Skeletal muscle cell (primary cell): ENCODE data around the gene RS1.

Source experiments
- DNase-seq: peaks from one replicate; pipeline ENCODE4 v3.0.0-alpha.2; 2010; ENCODE audit warnings: low read depth
- H3K4me3 ChIP-seq: 2 replicates; pipeline ENCODE4 v1.5.1; 2011; ENCODE audit warnings: low read depth, mild to moderate bottlenecking, control low read depth, low read length, moderate library complexity

The RS1 gene

DNA sequence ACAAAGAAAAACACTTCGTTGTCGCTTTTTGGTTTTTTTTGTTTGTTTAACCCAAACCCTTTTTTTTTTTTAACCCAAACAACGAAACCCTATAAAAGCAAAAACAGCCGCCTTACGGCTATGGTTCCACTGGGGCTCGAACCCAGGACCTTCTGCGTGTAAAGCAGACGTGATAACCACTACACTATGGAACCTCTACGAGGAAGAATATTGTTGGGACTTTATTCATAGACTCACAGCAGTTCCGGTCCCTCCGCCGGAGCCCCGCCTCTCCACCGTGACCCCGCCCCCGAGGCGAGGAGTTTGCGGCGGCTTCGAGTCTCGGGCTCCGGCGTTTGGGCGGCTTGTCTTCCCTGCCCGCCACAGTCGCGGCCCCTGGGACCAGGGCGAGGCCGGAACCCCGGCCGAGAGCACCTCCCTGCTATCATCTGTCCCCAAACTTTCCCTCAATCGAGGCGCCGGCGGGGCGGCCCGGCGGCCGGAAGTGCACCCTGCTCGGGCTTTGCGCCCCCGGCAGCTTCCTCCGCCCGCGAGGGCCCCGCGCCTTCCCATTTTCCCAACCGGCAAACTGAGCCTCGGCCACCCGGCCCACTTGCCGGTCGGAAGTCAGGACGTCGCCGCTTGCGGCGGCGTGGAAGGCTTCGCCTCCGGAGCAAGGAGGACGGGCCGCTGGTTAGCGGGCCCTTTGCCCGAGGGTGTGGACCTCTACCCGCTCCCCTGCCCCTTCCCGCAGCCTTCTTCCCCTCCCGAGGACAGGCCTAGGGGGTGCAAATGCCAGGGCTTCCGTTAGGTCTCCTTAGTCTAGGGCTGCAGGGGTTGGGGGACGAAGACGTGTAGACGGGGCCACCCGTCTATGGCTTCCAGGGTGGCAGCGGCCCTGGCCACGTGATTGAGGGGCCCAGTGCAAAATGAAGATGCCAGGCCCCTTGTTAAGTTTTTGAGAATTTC is 3.2 kb upstream of the RS1 start:
- DNase-seq: peak; percentile 2
- peak overlapping the region; percentile 61 for H3K4me3 ChIP-seq

DNA sequence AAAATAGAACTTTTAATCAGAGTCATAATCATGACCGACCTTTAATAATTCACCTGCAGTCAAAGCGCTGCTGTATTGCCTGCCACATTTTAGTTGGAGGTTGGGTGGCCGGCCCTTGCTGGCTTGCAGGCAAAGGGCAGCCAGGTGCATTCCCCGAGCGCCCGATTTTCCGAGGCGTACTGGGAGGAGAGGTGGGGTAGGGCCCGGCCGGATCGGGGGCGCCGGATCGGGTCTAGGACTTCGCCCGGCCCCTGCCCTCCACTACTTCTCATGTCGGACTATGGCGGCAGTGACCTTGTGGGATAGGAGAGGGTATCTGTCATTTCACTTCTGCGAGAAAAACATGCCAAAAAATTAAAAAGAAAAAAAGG is 2.5 kb upstream of the RS1 start:
- peak overlapping the region; percentile 61 for H3K4me3 ChIP-seq
- DNase-seq: no peak

DNA sequence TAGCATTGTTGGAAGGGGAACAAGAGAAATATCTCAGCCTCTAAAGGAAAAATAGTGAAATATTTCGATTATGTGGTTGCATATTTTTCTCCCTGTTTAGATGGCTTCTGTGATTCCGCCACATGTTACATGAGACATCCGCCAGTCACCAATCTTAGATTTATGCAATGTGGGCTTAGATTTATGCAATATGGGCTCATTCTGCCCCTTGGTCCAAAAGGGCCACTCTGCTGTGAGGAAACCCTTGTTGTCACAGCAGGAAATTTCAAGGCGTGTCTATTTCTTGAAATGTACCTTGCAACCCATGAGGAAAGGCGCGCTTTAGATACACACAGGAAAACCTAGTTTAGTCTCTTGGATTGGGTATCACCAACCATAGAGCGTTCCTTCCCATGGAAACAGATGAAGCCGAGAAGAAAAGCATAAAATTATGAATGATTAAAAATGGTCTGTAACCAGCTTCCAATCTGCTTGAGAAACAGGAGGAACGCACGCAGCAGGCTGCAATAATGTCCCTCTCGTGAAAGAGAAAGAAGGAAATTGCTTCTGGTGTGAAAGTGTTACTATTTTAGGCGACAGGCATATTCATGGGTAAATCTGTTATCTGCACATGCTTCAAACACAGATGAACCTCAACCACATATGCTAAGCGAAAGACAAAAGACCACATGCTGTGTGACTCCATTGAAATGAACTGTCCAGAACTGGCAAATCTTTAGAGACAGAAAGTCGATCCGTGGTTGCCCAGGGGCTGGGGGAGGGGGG is 3.7 kb downstream of the RS1 start:
- H3K4me3 ChIP-seq: no peak overlapping the region
- DNase-seq: no peak

DNA sequence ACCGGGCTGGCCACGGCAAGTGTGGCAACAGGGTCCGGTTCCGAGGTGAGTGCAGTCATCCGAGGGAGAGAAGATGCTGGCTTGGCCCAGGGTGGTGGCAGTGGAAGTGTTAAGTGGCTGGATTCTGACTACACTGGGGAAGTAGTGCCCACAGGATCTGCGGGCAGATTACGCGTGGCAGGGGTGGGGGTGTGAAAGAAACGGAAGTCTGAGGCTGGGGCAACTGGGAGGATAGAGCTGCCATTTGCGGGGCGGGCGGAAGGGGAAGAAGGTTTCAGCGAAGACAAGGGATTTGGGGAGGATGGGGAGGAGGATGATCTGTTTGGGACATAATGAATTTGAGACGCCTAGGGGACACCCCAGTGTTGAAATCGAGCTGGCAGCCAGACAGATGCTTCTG is 5.3 kb downstream of the RS1 start:
- DNase-seq: no peak
- no peak overlapping the region for H3K4me3 ChIP-seq

DNA sequence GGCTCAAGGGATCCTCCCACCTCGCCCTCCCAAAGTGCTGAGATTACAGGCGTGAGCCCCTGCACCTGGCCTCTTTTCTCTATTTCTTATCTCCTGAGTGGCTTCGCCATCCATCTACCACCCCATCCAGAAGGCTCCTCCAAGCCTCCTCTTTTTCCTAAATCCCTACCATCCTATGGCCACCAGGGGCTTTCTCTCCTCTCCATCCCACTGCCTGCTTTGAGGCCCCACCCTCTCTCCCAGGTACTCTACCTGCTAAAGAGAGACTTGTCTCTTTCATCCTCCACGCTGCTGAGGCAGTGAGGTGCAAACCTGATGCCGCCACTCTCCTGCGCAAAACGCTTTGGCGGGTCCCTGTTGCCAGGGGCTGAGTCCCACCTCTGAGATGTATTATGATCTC is 7.0 kb downstream of the RS1 start:
- no peak for DNase-seq
- H3K4me3 ChIP-seq: no peak overlapping the region

DNA sequence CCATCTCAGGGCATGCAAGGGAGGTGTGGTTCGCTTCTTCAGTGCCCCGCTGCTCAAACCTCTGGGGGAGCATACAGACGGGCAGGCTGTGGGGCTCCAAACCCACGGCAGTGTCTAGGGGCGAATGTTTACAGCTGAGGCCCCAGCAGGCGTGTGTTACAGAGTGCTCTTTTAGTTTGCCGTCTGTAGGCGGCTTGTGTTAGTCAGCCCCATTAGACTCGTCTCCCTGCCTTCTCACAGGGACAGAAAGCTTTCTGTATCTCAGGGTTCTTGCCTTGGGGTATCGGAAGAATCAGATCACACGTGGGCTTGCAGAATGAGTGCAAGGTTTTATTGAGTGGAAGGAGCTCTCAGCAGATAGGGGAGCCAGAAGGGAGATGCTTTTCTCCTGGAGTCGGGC is 10.6 kb downstream of the RS1 start:
- no peak for DNase-seq
- H3K4me3 ChIP-seq: no peak overlapping the region

DNA sequence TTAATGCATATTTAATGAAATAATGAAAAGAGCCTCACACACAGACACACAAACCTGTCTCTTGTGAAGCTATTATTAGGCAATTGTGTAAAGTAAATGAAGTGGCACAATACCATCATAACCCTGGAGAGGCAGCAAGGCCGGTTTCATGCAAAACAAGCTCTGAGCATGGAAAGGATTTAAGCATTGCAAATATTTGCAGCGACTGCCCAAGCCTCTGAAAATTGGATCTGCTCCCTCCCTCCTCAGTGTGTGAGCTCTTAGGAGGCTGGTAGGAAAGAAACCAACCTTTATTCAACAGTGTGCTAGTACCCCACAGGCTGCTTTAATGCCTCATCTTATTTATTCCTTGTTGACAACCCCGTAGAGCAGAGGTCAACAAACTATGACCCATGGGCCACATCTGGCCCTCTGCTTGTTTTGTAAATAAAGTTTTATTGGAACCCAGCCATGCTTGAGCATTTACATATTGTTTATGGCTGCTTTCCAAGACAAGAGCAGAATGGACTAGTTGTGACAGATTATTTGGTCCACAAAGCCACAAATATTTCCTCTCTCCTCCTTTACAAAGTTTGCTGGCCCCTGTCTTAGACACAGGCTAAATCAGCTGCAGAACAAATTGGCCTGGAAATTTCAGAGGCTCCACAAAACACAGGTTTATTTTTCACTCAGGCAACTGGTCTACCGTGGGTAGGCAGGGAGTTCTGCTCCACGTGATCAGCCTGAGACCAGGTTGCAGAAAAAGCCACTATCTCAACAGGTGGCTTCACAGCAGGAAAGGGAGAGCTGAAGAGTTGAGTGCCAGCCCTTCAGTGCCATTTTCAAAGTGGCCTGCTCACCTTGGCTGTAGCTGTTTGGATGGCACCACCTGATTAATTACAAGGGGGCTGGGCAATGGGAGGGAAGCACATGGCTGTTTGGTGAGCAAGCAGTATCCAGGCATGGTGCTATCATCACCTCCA is 16.8 kb downstream of the RS1 start:
- DNase-seq: no peak
- H3K4me3 ChIP-seq: no peak overlapping the region

DNA sequence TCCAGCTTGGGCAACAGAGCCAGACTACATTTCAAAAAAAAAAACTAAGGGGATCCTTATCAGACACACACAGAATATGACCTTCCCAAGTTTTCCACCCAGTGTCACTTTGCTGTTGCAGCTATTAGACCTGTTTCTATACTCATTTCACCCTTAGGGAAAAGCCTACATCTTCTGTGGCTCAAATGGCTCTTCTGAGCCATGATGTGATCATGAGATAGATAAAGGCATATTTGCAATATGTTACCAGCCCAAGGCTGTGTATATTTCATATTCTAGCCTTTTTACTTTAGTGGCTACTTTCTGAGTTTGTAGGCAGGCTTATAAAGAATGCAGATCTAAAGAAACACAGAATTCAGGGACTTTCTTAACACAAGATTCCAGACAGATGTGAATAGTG is 19.3 kb downstream of the RS1 start:
- no peak for DNase-seq
- H3K4me3 ChIP-seq: no peak overlapping the region

DNA sequence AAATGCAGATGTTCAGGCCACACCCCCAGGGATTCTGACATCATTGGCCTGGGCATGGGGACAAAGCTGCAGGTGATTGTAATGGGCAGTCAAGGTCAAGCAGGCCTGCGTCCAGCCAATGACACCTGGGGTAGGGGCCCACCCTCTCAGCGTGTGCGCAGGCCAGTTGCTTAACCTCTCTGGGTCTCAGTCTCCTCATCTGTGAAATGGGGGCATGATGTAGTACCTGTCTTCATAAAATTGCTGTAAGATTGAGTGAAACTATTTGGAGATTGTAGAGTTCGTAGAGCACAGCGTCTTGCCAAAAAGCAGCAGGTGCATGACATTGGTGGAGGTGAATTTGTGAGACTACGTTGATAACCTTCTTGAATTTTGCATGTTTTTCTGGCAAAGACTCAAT is 21.2 kb downstream of the RS1 start:
- H3K4me3 ChIP-seq: no peak overlapping the region
- no peak for DNase-seq

DNA sequence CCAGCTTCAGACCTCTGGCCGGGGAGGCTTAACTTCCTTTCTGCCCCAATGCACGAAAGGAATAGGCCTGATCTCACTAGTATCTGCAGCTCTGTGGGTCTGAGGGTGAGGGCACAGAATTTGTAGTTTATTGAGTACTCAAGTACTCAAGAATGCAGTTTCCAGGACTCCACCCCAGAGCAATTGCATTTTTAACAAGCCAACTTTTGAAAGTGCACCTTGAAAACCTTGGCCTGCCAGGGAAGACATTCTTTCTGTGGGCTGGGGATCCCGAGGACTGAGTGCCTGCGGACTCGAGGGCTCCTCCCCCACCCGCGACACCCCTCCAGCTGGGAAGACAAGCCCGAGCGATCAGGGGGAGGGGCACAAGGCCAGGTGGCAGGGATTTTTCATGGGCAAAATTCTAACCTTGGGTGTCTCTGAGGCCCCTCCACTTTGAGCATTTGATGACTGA is 22.4 kb downstream of the RS1 start:
- no peak overlapping the region for H3K4me3 ChIP-seq
- DNase-seq: no peak

DNA sequence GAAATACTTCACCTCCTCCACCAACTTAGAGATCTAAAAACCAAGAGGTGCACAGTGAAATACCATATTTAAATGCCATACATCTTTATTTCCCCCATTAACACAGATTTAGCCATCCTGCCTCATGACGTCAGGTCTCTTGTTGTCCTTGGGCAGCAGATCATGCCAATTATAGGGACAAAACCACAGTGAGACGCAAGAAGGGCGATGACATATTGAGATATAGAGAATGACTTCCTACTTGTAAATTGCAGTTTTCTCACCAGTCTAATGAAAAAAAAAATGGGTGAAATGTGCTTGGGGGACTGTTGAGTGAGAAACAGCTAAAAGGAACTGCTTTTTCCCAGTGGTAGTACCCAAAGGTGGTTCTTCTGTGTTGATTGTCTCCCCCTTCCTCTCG is 24.3 kb downstream of the RS1 start:
- DNase-seq: no peak
- H3K4me3 ChIP-seq: no peak overlapping the region

DNA sequence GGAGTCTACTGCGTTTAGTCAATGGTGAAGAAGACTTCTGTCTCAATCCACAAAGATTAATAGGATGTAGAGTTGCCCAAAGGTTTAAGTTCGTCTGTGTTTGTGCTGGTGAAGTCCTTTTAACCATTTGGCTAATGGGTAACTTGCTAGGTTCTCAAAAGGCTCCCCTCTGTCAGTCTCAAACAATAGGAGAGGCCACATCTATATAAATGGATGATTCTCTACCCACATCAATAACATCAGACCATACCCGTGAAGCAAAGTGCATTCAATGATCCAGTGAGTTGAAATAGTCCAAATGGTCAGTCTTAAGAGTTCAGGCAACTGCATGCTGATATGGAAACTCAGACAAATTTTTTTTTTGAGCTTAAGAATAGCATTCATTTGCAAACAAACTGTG is 28.1 kb downstream of the RS1 start:
- H3K4me3 ChIP-seq: no peak overlapping the region
- no peak for DNase-seq

DNA sequence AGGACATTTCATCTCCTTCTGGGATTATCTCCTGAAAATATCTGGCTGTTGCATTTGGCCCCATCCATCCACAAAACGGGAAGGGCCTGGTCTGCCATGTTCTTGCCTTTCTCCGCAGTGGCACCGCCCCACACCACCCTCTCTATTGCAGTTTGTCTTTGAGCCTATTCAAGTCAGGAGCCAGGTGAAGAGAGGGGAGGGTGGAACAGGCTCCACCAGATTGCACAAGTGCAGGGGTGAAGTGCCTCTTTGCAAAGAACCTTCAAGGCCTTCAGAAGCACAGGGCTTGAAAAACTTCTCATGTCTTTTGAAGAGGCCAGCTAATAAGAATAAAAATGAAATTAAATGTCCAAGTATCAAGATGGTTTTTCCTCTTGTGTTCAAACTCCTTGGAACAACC is 28.7 kb downstream of the RS1 start:
- no peak overlapping the region for H3K4me3 ChIP-seq
- no peak for DNase-seq

DNA sequence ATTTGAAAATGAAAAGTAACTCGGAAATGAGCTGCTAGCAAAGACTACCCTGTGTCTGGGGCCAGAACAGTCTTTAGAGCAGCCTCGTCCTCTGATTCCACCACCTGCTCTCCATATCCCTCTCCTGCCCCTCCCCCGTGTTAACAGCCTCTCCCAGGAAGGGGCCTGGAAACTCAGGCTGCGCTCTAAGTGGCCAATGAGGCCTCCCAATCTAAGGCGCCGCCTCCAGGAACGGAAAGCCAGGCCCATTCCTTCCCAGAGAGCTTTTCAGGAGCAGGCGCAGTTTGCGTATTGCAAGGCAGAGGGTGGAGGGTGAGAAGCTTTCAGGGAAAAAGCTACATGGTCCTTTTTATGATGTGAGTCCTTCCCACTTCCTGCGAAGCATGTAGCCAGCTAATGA is 31.2 kb downstream of the RS1 start:
- no peak overlapping the region for H3K4me3 ChIP-seq
- DNase-seq: no peak

DNA sequence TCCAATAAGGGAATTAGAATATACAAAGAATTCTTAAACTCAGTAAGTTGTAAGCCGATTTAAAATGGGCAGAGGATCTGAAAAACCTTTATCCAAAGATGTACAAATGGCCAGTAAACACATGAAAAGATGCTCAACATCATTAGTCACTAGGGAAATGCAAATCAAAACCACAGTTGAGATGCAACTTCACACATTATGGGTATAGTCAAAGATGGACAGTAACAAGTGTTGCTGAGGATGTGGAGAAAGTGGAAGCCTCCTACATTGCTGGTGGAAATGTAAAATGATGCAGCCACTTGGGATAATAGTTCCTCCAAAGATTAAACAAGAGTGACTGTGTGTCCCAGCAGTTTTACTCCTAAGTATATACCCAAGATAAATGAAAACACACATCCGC is 32.6 kb downstream of the RS1 start:
- DNase-seq: no peak
- no peak overlapping the region for H3K4me3 ChIP-seq

DNA sequence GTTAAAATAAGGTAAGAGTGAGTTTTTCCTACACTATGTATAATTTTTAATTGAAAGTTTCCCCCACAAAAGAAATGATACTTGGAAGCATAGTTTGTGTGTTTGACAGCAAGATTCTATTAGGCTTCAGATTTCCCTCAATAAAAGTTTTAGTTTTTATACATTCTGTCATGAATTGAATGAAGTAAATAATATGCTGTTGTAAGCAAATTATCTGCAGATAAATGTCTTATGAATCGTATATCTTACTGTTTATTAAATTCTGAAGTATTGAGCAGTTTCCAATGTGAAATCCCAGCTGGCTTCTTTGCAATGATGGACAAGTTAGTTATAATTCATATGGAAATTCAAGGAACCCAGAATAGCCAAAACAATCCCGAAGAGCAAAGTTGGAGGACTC is 33.5 kb downstream of the RS1 start:
- H3K4me3 ChIP-seq: no peak overlapping the region
- DNase-seq: no peak

DNA sequence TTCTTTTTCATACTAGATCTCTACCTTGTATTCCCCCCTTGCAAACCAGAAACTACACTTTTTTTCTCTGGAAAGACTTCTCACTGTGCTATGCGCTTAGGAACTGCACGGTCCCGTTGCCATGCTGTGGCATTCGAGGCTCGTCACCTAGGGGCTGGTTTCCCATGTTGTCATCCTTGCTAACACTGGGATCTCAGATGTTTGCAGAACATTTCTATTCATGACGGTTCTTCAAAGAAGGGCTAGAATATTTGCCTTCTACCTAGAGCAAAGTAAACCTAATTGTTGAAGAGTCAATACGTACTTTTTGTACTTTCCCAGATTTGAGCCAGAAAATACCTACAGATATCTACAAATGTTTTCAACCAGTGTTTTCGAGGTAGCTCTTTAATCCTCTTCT is 41.0 kb downstream of the RS1 start:
- DNase-seq: no peak
- no peak overlapping the region for H3K4me3 ChIP-seq

DNA sequence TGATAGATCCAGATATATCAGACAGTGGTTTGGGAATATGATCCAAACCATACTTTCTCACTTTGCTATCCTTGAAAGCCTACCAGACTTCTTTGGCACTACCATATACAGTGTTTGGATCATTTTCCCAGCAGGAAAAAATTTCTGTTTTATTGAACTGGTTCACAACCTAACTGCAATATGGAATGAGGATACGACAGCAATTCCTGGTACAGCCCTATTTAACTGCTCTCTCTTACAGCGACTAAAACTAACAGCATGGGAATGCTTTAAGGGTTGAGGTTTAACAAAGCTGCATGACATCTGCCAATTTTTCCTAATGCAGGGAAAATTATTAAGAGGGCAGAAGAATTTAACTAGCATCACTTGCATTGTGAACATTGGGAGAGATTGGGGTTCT is 47.3 kb downstream of the RS1 start:
- no peak overlapping the region for H3K4me3 ChIP-seq
- no peak for DNase-seq

DNA sequence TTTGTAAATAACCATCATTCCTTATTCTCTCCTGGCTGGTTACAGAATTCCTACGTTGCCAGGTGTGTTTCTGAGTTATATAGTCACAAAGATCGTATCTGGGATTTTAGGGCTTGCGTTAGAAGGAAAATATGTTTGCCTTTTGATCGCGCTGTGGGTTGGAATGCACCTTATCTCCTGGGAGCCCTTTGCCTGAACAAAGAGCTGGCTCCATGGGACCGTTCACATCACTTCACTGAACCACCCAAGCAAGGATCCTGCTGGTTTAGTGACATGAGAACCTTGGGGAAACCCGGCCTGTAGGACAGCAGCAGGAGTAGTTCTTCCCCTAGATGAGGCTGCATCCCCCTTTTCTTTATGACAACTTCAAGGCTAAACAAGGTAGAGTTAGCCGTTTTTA is 51.6 kb downstream of the RS1 start:
- H3K4me3 ChIP-seq: no peak overlapping the region
- no peak for DNase-seq

DNA sequence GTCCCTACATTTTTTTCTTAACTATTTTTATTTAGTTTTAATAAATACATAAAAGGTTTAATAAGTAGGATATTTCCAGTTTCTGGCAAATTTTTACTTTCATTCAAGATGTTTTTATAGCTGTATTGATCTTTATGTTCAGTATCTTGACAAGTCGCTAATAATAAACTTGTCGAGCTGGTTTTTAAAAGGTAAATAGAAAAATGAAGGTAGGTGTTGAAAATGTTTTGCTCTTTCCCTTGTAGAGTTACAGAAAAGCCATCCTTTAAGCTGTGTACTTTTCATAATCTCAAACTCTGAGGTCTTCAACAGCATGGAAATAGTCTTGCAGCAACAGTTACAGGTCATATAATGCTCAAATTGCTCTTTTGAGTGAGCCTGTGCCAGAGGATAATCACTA is 52.6 kb downstream of the RS1 start:
- DNase-seq: no peak
- H3K4me3 ChIP-seq: no peak overlapping the region
